ENCODE data around the gene ACYP2. TPM values are rescaled to one million over a fixed set of nuclear protein-coding genes. Genes with fewer than 3 reads are reported as not detected.

ACYP2 gene
- total RNA-seq, 4 donors from 2014 or later, result 12.8 to 40.5 (median 16.9) TPM

GRCh38 chr2:54240515-54241469, 125.4 kb downstream of the ACYP2 start:
- TF ChIP-seq POLR2A (IDR thresholded peaks at IDR 0.05), result no peak
- peak; percentile 45 for TF ChIP-seq POLR2AphosphoS5 (IDR thresholded peaks at IDR 0.05)
- no peak for TF ChIP-seq CTCF (IDR thresholded peaks at IDR 0.05)
- TF ChIP-seq EP300 (IDR thresholded peaks at IDR 0.05), result no peak
- 4 to 31% methylated on average over 4 to 5 of the region's 5 CpGs for WGBS, 2 donors (ENCODE audit: low coverage in 1 of 2)
- Histone ChIP-seq H3K27me3 (no peaks in the 10 kb centered on the region), H3K4me1 (peaks cover 6 to 33% (median 13%) of the 10 kb centered on the region in 3 donors), H3K9me3 (no peaks in the 10 kb centered on the region), H3K36me3 (no peaks in the 10 kb centered on the region), H3K4me3 (no peak overlapping the region), H3K27ac (peak overlapping the region; percentile 63 to 78 (median 74))
- peak; percentile 92 for ATAC-seq

GRCh38 chr2:54247115-54247514, 131.7 kb downstream of the ACYP2 start:
- no peak overlapping the region for H3K4me3 ChIP-seq
- TF ChIP-seq POLR2AphosphoS5 (IDR thresholded peaks at IDR 0.05) (no peak), POLR2A (IDR thresholded peaks at IDR 0.05) (no peak)
- ATAC-seq, result peak; percentile 66
- H3K36me3 ChIP-seq, result no peaks in the 10 kb centered on the region
- H3K27me3 ChIP-seq, result no peaks in the 10 kb centered on the region
- 10 to 20% methylated on average over 1 of the region's 1 CpG for WGBS, 2 donors (ENCODE audit: low coverage in 1 of 2)
- peak overlapping the region in 2 of 4 donors; percentile 40 to 62 for H3K27ac ChIP-seq
- peaks cover 0 to 17% (median 8%) of the 10 kb centered on the region in 3 donors for H3K4me1 ChIP-seq
- no peaks in the 10 kb centered on the region for H3K9me3 ChIP-seq

GRCh38 chr2:54249629-54250028, 134.2 kb downstream of the ACYP2 start:
- no peaks in the 10 kb centered on the region for H3K27me3 ChIP-seq
- H3K9me3 ChIP-seq, result no peaks in the 10 kb centered on the region
- H3K4me3 ChIP-seq, result no peak overlapping the region
- H3K4me1 ChIP-seq, result peaks cover 0 to 16% (median 8%) of the 10 kb centered on the region in 3 donors
- no peak for ATAC-seq
- no peak overlapping the region for H3K27ac ChIP-seq
- H3K36me3 ChIP-seq, result no peaks in the 10 kb centered on the region
- TF ChIP-seq CTCF (IDR thresholded peaks at IDR 0.05) (no peak), POLR2AphosphoS5 (IDR thresholded peaks at IDR 0.05) (no peak), POLR2A (IDR thresholded peaks at IDR 0.05) (no peak), EP300 (IDR thresholded peaks at IDR 0.05) (no peak)

GRCh38 chr2:54254180-54254579, 138.8 kb downstream of the ACYP2 start:
- Histone ChIP-seq H3K4me1 (peaks cover 0 to 8% (median 0%) of the 10 kb centered on the region in 3 donors), H3K4me3 (no peak overlapping the region), H3K9me3 (no peaks in the 10 kb centered on the region), H3K27me3 (no peaks in the 10 kb centered on the region), H3K36me3 (no peaks in the 10 kb centered on the region), H3K27ac (no peak overlapping the region)
- no peak for ATAC-seq
- TF ChIP-seq POLR2AphosphoS5 (IDR thresholded peaks at IDR 0.05), result no peak
- no peak for TF ChIP-seq EP300 (IDR thresholded peaks at IDR 0.05)
- no peak for TF ChIP-seq POLR2A (IDR thresholded peaks at IDR 0.05)
- TF ChIP-seq CTCF (IDR thresholded peaks at IDR 0.05), result no peak

- Histone ChIP-seq H3K36me3 (no peaks in the 10 kb centered on the region), H3K4me3 (no peak overlapping the region), H3K27ac (no peak overlapping the region), H3K27me3 (no peaks in the 10 kb centered on the region), H3K9me3 (no peaks in the 10 kb centered on the region), H3K4me1 (peaks cover 0 to 8% (median 0%) of the 10 kb centered on the region in 3 donors)
- TF ChIP-seq POLR2AphosphoS5 (IDR thresholded peaks at IDR 0.05), result no peak
- no peak for TF ChIP-seq EP300 (IDR thresholded peaks at IDR 0.05)
- no peak for TF ChIP-seq CTCF (IDR thresholded peaks at IDR 0.05)
- TF ChIP-seq POLR2A (IDR thresholded peaks at IDR 0.05), result no peak
- WGBS, 2 donors (ENCODE audit: low coverage in 1 of 2), result 90 to 92% methylated on average over 2 to 27 of the region's 37 CpGs
- ATAC-seq, result no peak
Observed at GRCh38 chr2:54255230-54256090, 140.0 kb downstream of the ACYP2 start.
